ENCODE data around the gene LTBP3.
A peak's percentile ranks its signal among the peaks of the same experiment; 100 is the strongest.

LTBP3 gene

GRCh38 chr11:65540290-65541092 lies 17.7 kb downstream of the LTBP3 start:
- peak overlapping the region; percentile 68 for H3K4me3 ChIP-seq (ENCODE audit: low read depth, low read length)
- no peaks in the 10 kb centered on the region for H3K4me1 ChIP-seq (ENCODE audit: control insufficient read depth, insufficient read depth, low read length, unreplicated experiment)
- H3K27me3 ChIP-seq (ENCODE audit: insufficient read depth, low read length), result no peaks in the 10 kb centered on the region
- H3K36me3 ChIP-seq (ENCODE audit: insufficient read depth, low read length), result no peaks in the 10 kb centered on the region
- peak overlapping the region; percentile 9; the same call in 1 of the 2 replicates for H3K27ac ChIP-seq (ENCODE audit: low read depth, low read length)
- no peak overlapping the region for H2AFZ ChIP-seq (ENCODE audit: low read length, unreplicated experiment)
- no peaks in the 10 kb centered on the region for H3K79me2 ChIP-seq (ENCODE audit: control insufficient read depth, insufficient read depth, low read length, unreplicated experiment)

GRCh38 chr11:65539744-65540289 lies 18.3 kb downstream of the LTBP3 start:
- Histone ChIP-seq H3K27ac (ENCODE audit: low read depth, low read length) (no peak overlapping the region), H3K36me3 (ENCODE audit: insufficient read depth, low read length) (no peaks in the 10 kb centered on the region), H3K27me3 (ENCODE audit: insufficient read depth, low read length) (no peaks in the 10 kb centered on the region)

GRCh38 chr11:65538915-65539743 lies 19.0 kb downstream of the LTBP3 start:
- no peaks in the 10 kb centered on the region for H3K79me2 ChIP-seq (ENCODE audit: control insufficient read depth, insufficient read depth, low read length, unreplicated experiment)
- no peaks in the 10 kb centered on the region for H3K36me3 ChIP-seq (ENCODE audit: insufficient read depth, low read length)
- H3K27me3 ChIP-seq (ENCODE audit: insufficient read depth, low read length), result no peaks in the 10 kb centered on the region
- H3K4me1 ChIP-seq (ENCODE audit: control insufficient read depth, insufficient read depth, low read length, unreplicated experiment), result no peaks in the 10 kb centered on the region
- no peak overlapping the region for H3K4me3 ChIP-seq (ENCODE audit: low read depth, low read length)
- no peak overlapping the region for H3K27ac ChIP-seq (ENCODE audit: low read depth, low read length)
- no peak overlapping the region for H2AFZ ChIP-seq (ENCODE audit: low read length, unreplicated experiment)

More at GRCh38 chr11:65539744-65540289, 18.3 kb downstream of the LTBP3 start:
- H2AFZ ChIP-seq (ENCODE audit: low read length, unreplicated experiment), result no peak overlapping the region
- H3K79me2 ChIP-seq (ENCODE audit: control insufficient read depth, insufficient read depth, low read length, unreplicated experiment), result no peaks in the 10 kb centered on the region
- peak overlapping the region; percentile 68 for H3K4me3 ChIP-seq (ENCODE audit: low read depth, low read length)
- H3K4me1 ChIP-seq (ENCODE audit: control insufficient read depth, insufficient read depth, low read length, unreplicated experiment), result no peaks in the 10 kb centered on the region

GRCh38 chr11:65538232-65538914 lies 19.8 kb downstream of the LTBP3 start:
- Histone ChIP-seq H3K27me3 (ENCODE audit: insufficient read depth, low read length) (no peaks in the 10 kb centered on the region), H3K79me2 (ENCODE audit: control insufficient read depth, insufficient read depth, low read length, unreplicated experiment) (no peaks in the 10 kb centered on the region), H2AFZ (ENCODE audit: low read length, unreplicated experiment) (no peak overlapping the region), H3K27ac (ENCODE audit: low read depth, low read length) (no peak overlapping the region), H3K4me1 (ENCODE audit: control insufficient read depth, insufficient read depth, low read length, unreplicated experiment) (no peaks in the 10 kb centered on the region), H3K4me3 (ENCODE audit: low read depth, low read length) (no peak overlapping the region), H3K36me3 (ENCODE audit: insufficient read depth, low read length) (no peaks in the 10 kb centered on the region)

GRCh38 chr11:65537620-65538231 lies 20.4 kb downstream of the LTBP3 start:
- Histone ChIP-seq H3K79me2 (ENCODE audit: control insufficient read depth, insufficient read depth, low read length, unreplicated experiment) (no peaks in the 10 kb centered on the region), H3K27ac (ENCODE audit: low read depth, low read length) (no peak overlapping the region), H3K36me3 (ENCODE audit: insufficient read depth, low read length) (no peaks in the 10 kb centered on the region), H3K4me1 (ENCODE audit: control insufficient read depth, insufficient read depth, low read length, unreplicated experiment) (no peaks in the 10 kb centered on the region), H3K27me3 (ENCODE audit: insufficient read depth, low read length) (no peaks in the 10 kb centered on the region), H2AFZ (ENCODE audit: low read length, unreplicated experiment) (no peak overlapping the region), H3K4me3 (ENCODE audit: low read depth, low read length) (no peak overlapping the region)

- peaks cover 2% of the 10 kb centered on the region; the same call in 1 of the 2 replicates for H3K36me3 ChIP-seq (ENCODE audit: insufficient read depth, low read length)
Observed at GRCh38 chr11:65537296-65537597, 20.9 kb downstream of the LTBP3 start.

GRCh38 chr11:65536412-65537295 lies 21.5 kb downstream of the LTBP3 start:
- no peak overlapping the region for H3K27ac ChIP-seq (ENCODE audit: low read depth, low read length)
- no peak overlapping the region for H3K4me3 ChIP-seq (ENCODE audit: low read depth, low read length)
- H3K79me2 ChIP-seq (ENCODE audit: control insufficient read depth, insufficient read depth, low read length, unreplicated experiment), result no peaks in the 10 kb centered on the region
- no peaks in the 10 kb centered on the region for H3K4me1 ChIP-seq (ENCODE audit: control insufficient read depth, insufficient read depth, low read length, unreplicated experiment)
- H3K27me3 ChIP-seq (ENCODE audit: insufficient read depth, low read length), result no peaks in the 10 kb centered on the region
- H2AFZ ChIP-seq (ENCODE audit: low read length, unreplicated experiment), result no peak overlapping the region
- H3K36me3 ChIP-seq (ENCODE audit: insufficient read depth, low read length), result peaks cover 4% of the 10 kb centered on the region; the same call in 1 of the 2 replicates

More at GRCh38 chr11:65537296-65537597, 20.9 kb downstream of the LTBP3 start:
- Histone ChIP-seq H3K79me2 (ENCODE audit: control insufficient read depth, insufficient read depth, low read length, unreplicated experiment) (no peaks in the 10 kb centered on the region), H3K27ac (ENCODE audit: low read depth, low read length) (no peak overlapping the region), H2AFZ (ENCODE audit: low read length, unreplicated experiment) (no peak overlapping the region), H3K4me1 (ENCODE audit: control insufficient read depth, insufficient read depth, low read length, unreplicated experiment) (no peaks in the 10 kb centered on the region), H3K27me3 (ENCODE audit: insufficient read depth, low read length) (no peaks in the 10 kb centered on the region), H3K4me3 (ENCODE audit: low read depth, low read length) (no peak overlapping the region)

- Histone ChIP-seq H2AFZ (ENCODE audit: low read length, unreplicated experiment) (no peak overlapping the region), H3K79me2 (ENCODE audit: control insufficient read depth, insufficient read depth, low read length, unreplicated experiment) (no peaks in the 10 kb centered on the region), H3K27me3 (ENCODE audit: insufficient read depth, low read length) (no peaks in the 10 kb centered on the region), H3K27ac (ENCODE audit: low read depth, low read length) (no peak overlapping the region), H3K4me3 (ENCODE audit: low read depth, low read length) (no peak overlapping the region), H3K4me1 (ENCODE audit: control insufficient read depth, insufficient read depth, low read length, unreplicated experiment) (no peaks in the 10 kb centered on the region), H3K36me3 (ENCODE audit: insufficient read depth, low read length) (peaks cover 8% of the 10 kb centered on the region; the same call in 1 of the 2 replicates)
Observed at GRCh38 chr11:65535102-65535501, 23.1 kb downstream of the LTBP3 start.

GRCh38 chr11:65532388-65533064 lies 25.6 kb downstream of the LTBP3 start:
- no peaks in the 10 kb centered on the region for H3K27me3 ChIP-seq (ENCODE audit: insufficient read depth, low read length)
- peaks cover 10% of the 10 kb centered on the region; the same call in 1 of the 2 replicates for H3K36me3 ChIP-seq (ENCODE audit: insufficient read depth, low read length)
- no peaks in the 10 kb centered on the region for H3K4me1 ChIP-seq (ENCODE audit: control insufficient read depth, insufficient read depth, low read length, unreplicated experiment)
- no peak overlapping the region for H3K27ac ChIP-seq (ENCODE audit: low read depth, low read length)
- peaks cover 3% of the 10 kb centered on the region for H3K79me2 ChIP-seq (ENCODE audit: control insufficient read depth, insufficient read depth, low read length, unreplicated experiment)
- H2AFZ ChIP-seq (ENCODE audit: low read length, unreplicated experiment), result no peak overlapping the region
- H3K4me3 ChIP-seq (ENCODE audit: low read depth, low read length), result no peak overlapping the region

Data from ACC112 (cell line).